Stimulated activated CD4-positive, alpha-beta T cell treated with anti-CD3 and anti-CD28 coated beads, Interleukin-15, amount 100 ng/mL, for 48 hours (primary cell): ENCODE data around the gene NCOA3.
A peak's percentile ranks its signal among the peaks of the same experiment; 100 is the strongest.

ENCODE experiments used
- DNase-seq, 2 donors: peaks; one replicate each; pipeline ENCODE4 v3.0.0-alpha.2; 2020; ENCODE audit warnings: low read depth in 2 of 2

The NCOA3 gene

DNA sequence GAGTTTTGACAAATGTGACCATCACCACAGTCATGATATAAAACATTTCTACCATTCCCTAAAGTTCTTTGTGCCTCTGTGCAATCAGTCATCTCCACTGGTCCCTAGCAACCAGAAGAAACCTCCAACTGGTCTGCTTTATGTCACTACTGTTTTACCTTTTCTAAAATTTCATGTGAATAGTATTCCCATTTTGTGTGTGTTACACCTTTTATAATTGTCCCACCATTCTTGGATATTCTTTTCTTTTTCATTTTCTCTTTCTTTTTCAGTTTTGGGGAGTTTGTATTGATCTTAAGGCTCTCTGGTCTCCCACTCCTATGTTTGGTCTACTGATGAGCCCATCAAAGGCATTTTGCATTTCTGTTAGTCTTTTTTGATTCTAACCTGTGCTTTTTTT, 95.4 kb downstream of the NCOA3 start:
- DNase-seq, result no peak

DNA sequence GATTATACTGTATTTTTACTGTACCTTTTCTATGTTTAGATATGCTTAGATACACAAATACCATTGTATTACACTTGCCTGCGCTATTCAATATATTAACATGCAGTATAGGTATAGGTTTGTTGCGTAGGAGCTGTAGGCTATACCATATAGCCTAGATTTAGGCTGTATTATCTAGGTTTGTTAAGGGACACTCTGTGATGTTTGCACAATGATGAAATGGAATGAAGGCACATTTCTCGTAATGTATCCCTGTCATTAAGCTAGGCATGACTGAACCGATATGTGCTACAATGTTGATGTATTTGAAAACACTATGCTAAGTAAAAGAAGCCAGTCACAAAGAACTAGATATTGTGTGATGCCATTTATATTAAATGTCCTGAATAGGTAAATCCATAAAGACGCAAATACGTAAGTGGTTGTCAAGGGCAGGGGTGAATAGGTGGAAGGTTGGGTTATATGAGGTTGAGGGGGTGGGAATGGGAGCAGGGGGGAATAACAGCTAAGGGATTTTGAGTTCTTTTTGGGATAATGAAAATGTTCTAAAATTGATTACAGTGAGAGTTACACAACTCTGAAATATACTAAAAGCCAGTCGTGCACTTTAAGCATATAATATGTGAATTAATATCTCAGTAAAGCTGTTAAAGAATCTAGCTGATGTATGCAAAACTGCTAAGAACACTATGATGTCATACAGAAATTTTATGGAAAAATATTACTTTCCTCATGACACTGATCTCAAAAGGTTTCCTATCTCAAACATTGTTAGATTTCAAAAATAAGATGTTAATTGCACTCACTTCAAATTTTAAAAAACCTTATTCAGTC, 97.4 kb downstream of the NCOA3 start:
- DNase-seq, result no peak

DNA sequence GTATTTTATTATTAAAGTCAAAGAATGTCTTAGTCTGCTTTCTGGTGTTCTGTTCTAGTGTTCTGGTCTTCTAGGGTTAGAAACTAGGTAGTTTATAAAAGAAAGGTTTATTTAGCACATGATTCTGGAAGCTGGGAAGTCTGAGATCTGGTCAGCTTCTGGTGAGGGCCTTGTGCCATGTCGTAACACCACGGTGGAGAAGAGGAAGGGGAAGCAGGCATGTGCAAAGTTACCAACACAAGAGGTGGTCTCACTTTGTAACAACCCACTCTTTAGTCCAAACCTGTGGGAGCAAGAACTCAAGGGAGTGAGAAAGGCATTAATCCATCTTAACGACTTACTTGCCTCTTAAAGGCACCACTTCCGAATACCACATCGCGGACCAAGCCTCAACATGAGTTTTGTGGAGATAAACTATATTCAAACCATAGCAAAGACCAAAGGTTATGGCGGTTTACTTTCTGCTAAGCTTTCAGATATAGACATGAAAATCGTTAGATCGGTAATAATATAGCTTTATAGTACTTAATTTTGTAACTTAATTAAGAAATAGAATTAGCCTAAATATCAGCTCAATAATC, 99.4 kb downstream of the NCOA3 start:
- no peak for DNase-seq

DNA sequence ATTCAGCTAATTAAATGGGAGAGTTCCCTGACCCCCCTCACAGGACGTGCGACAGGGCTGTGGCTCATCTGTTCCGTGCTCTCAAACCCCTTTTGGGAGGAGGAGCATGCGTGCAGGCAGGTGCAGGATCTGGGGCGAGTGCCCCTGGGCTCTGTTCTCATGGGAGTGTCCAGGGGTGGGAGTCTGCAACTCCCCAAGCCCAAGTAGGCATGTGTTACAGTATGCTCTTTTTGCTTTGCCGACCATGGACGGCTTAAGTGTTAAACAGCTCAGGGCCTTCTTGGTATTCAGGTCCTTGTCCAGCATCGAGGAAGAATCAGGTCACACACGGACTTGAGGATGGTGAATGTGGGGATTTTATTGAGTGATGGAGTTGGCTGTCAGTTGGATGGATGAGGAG, 101.6 kb downstream of the NCOA3 start:
- no peak for DNase-seq

DNA sequence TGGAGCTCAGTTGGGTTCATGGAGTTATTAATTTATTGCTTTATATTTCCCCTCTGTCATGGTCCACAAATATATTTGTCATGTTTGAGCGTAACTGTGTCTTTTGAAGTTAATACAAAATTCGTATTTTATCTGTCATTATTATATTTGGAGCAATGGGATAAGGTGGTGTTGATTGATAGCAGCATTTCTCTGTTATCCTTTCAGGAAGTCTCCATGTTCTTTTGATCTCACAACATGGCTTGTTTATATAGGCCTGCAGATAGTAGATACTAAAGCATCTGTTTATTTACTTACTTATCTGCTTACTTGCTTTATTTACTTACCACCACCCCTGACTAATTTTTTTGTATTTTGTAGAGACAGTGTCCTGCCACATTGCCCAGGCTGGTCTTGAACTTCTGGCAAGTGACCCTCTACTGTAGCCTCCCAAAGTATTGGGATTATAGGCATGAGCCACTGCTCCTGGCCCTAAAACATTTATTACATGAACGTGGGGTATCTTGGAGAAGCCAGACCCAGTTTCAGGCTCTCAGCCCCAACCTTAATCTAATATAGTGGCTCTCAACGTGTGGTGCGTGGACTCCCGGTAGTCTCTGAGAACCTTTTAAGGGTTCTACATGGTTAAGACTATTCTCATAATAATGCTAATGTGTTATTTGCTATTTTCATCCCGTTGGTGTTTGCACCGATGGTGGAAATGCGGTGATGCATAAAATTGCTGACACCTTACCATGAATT, 104.2 kb downstream of the NCOA3 start:
- no peak for DNase-seq

DNA sequence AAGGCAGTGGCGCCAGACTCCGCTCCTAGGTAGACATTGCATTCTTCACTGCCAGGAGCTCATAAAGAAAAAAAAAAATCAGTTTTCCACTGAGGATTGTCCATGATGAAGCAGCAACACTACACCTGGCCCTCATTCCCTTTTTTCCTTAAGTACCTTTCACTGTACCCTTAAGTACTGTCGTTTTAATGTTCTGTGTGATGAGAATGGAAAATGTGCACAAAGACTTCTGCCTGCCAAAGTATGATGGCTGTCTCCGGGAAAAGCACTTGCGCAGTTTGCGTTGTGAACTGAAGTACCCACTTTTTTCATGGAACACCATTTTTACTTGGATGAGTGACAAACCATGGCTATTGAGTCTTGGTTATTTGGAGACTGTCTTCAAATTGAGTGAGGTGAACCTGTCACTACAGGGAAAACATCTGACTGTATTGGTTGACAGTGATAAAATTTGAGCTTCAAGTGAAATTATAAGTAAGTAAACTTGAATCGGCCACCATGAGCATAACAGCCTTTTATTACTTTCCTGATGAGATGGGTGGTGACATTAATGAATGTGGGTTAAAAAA, 104.8 kb downstream of the NCOA3 start:
- DNase-seq, result no peak

DNA sequence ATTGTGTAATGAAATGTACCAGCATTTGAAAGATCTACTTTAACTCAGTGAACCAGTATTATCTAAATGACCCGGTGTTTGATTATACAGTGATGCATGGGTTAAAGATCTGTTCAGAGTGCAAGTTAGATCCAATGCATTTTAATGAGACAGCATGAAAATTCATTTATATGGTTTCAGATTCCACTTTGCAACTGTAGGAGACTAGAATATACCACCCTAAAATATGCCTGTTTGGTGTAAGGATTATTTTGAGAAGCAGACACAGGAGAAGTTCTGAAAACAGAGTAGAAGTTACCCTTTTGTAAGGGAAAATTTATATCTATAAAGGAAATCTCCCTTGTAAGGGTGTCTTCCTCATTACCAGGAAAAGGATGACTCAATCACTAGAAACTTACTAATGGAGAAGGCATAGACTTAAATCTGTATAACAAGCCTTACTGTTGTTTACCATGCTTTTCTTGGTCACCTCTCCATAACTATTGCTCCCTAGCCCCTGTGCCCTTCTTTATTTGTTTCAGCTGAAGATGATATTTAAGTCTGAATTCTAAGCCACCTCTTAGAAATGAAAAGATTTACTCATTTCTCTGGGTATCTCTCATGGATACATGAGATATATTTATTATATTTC, 105.4 kb downstream of the NCOA3 start:
- DNase-seq, result no peak

DNA sequence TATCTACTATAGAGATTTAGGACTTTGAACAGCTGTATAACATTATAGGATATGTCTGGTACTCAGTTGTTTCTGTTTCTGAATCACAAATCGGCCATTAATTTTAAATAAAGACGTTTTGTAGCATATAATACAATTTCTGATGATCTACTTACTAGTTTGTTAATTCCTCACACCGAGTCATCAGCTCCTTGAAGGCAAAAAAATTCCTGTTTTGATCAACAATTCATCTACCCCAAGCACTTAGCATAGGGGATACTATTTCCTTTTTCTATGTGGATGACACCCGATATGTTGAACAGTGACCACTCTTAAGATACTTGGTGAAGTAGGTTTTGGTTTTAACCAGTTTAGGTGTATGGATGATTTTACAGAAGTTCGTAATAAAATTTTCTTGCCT, 107.3 kb downstream of the NCOA3 start:
- no peak for DNase-seq

DNA sequence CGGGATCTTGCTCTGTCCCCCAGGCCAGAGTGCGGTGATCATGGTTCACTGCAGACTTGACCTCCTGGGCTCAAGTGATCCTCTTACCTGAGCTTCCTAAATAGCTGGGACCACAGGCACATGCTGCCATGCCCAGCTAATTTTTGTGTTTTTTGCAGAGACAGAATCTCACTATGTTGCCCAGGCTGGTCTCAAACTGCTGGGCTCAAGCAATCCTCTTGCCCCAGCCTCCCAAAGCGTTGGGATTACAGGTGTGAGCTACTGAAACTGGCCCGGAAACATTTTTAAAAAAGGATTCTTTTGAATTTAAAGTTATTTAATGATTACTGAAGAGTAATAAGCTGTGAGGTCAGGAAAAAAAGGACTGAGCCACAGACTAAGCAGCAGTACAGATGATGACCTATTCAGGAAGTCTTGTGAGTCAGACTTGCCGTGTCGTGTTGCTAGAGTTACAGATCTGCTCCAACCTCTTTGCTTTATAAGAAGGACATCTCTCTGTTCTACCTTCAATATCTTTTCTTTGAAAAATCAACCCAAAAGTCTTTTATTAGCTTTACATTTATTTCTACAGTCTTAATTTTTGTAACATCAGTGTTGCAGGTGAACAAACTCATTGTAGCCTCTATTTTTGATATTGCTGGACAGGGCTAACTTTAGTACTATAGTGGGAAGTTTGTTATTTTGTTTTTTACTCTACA, 108.7 kb downstream of the NCOA3 start:
- peak; percentile 68 to 74 for DNase-seq

DNA sequence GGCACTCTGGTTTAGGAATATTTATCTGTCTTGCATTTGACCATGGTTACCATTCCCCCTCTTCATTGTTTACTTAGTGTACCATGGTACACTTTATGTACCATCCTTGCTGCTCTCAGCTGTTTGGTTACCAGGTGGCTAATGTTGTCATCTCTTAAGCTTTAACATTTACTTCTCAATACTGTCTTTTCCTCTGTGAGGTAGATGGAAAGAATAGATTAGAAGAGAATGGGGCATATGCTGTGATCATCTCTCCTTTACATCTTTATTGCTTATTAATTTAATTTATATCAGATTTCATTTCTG, 109.2 kb downstream of the NCOA3 start:
- DNase-seq, result no peak

DNA sequence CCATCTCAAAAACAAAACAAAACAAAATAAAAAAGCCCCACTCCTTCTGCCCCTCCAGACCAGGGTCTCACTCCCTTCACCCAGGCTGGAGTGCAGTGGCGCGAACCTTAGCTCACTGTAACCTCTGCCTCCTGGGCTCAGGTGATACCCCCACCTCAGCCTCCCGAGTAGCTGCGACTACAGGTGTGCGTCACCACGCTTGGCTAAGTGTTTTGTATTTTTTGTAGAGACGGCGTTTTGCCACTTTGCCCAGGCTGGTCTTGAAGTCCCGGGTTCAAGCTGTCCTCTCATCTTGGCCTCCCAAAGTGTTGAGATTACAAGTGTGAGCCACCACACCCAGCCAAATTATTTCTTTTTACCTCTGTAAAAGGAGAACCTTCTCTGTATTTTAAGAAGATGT, 110.1 kb downstream of the NCOA3 start:
- no peak for DNase-seq

DNA sequence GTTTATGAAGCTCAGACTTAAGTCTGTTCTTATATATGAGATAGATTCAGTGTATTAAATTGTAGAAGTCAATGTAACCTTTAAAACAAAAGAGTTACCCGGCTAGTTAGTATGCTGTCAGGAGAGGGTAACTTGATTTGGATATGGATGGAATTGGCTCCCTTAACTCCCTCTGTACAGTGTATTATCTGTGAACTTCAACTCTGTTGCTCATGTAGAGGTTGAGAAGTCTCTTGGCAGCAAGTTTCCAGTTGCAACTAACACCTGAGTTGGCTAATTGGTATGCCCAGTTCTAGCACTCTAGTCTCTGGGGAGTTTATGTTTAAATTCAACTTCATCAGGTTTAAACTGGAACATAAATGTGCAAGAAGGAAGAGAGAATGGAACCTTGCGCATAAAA, 111.0 kb downstream of the NCOA3 start:
- no peak for DNase-seq

DNA sequence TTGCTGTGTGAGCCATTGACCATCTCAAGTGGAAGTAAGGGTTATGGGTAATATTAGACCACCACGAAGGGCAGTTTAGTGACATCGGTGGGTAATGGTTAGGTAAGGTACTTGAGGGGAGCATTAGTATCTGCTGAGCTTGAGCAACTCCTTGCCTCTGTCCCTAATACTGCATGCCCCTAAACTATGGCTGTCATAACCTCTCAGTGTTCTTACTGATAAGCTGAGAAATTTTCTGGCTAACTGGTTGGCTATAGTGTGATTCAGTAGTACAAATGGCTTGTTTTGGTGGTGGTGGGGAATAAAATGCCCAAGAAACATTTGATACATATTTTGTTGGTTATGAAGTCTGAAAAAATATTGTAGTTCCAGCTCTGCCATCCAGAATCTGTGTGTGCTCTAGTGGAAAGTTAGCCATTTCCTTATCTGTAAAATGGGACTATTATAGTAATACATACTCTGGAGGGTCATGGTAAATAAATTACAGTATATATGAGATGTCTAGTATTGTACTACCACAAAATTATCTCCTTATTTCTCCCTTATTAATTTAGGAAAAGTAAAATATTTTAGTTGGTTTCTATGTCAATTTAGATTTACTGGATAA, 113.1 kb downstream of the NCOA3 start:
- no peak for DNase-seq

DNA sequence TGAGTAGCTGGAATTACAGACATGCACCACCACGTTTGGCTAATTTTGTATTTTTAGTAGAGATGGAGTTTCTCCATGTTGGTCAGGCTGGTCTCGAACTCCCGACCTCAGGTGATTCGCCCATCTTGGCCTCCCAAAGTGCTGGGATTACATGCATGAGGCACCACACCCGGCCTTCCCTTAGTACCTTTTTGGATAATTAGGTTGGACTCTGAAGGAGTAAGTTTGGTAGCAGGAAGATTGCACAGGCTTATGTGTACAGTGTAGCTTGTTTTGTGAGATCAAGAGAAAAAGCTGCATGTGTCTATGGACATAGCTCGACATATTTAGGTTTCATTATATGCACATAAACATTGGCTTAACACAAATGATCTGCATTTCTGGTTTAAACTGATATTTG, 116.8 kb downstream of the NCOA3 start:
- no peak for DNase-seq

DNA sequence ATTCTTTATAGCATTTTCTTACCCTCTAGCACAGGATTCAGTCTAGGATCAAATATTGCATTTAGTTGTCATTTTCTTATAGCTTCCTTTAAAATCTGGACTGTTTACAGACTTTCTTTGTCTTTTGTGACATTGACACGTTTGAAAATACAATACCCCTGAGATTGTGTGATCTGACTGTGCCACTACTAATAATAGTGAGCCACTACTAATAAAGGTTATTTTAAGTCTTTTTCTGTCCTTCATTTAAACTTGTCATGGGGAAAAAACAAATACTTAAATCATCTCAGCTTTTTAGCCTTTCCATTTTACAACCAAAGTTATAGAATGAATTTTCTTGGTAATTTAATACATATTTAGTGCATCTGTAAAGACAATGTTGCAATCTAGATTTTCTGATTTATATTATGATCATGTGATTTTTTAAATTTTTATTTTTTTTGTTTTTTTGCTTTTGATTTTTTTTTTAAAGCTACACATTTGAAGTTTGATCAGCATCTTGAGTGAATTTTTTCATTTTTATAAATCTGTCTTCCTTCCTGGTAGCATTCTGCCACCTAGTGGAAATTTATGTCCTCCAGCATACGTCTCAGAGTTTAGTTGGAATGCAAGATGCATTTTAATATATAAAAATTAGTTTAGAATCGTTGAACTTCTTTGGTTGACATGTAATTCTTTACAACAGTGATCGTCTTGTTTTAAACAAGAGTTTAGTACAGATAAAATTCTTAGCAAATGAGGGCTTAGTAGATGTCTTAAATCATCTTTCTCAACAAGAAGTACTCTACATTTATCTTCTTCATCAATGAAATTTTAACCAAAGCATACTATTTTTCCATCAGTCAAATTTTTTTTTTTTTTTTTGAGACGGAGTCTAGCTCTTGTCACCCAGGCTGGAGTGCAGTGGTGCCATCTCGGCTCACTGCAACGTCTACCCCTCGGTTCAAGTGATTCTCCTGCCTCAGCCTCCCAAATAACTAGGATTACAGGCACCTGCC, 119.4 kb downstream of the NCOA3 start:
- no peak for DNase-seq

DNA sequence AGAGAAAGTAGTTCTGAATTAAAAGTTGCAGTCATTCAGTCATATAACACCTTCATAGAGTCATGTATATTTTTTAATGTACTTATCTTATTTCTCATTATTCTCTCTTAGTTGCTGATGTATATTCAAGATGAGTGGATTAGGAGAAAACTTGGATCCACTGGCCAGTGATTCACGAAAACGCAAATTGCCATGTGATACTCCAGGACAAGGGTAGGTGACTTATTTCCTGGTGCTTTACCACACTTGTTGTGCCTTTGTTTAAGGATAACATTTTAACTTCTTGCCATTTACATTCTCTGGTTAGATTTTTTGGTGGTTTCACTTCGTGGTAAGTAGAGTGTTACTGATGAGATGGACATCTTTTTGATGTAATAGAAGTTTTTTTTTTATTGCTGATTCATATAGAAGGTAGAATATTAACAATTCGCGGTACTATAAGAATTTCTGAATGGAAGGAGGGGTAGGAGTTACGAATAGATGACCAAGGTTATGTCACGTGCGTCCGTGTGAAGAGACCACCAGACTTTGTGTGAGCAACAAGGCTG, 120.5 kb downstream of the NCOA3 start:
- no peak for DNase-seq

DNA sequence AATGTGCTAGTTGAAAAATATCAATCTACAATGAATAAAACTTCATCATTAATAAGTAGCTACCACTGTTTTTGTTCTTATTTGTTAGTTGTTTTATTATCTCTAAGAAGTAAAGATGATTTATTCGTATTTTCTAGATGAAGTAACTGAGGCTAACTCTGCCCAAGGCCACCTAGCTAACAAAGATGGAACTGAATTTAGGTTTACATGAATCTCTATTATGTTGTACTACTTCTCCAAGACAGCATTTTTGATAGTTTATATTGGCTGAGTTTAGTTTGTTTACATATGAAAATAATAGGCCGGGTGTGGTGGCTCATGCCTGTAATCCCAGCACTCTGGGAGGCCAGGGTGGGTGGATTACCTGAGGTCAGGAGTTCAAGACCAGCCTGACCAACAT, 121.5 kb downstream of the NCOA3 start:
- DNase-seq, result no peak

DNA sequence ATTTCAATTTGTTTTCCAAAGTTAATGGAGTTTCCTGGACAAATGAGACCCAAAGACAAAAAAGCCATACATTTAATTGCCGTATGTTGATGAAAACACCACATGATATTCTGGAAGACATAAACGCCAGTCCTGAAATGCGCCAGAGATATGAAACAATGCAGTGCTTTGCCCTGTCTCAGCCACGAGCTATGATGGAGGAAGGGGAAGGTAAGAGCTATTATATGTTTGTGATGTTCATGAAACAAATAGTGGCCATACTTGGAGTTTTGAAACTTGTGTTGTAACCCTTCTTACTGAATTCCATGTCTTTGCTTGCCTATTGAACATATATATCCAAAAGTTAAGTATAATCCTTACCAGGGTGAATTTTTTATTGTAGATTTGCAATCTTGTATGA, 125.9 kb downstream of the NCOA3 start:
- DNase-seq, result no peak

DNA sequence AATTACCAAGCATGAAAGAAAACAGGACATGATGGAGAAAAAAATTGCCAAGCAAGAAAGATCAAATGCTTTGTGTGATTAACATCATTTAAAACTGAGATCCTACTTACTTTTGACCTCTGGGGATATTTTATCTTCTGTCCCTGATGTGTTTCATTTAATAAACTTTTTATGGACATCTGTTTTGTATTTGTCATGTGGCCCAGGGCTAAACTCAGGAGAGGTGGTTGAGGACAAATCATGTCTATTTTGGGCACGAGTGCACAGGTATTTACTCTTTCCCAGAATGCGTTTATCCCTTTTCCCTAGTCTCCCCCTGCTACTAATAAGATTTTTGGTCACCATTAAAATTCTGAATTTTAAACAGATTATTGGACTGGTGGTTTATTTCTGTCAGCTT, 128.2 kb downstream of the NCOA3 start:
- no peak for DNase-seq

DNA sequence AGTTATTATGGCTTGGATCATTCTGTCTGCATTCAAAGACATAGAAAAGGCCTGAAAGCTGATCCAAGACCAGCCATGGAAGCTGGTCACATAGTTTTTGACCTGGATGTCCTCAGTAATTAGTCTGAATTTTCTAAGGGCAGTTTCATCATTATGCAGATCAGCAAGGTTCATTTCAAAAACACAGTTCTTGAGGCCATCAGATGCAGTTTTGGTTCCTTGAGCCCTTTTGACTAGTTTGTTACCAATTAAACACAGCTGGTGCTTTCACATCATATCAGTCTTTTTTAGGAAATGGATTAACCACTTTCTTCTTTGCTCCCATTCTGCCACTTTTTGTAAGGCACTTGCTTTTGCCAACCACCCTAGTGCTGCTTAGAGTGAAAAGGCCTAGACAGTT, 129.4 kb downstream of the NCOA3 start:
- DNase-seq, result no peak
